CD4-positive, alpha-beta T cell treated with Interleukin-12 subunit alpha and Interleukin-12 subunit beta, for 1 hour (primary cell): ENCODE results near the gene NLRC3.
"Not testable (repeated sequence)": the region's sequence is repeated elsewhere in the genome, so short reads cannot be mapped to it uniquely, and the experiment has no call there.

Experiments
- DNase-seq: peaks from one replicate; pipeline ENCODE4 v3.0.0-alpha.2; 2020

NLRC3 gene

GRCh38 chr16:3510416-3510815 is 66.8 kb downstream of the NLRC3 start:
- DNase-seq = no peak

GRCh38 chr16:3509470-3509928 is 67.7 kb downstream of the NLRC3 start:
- peak; percentile 75 for DNase-seq

GRCh38 chr16:3508736-3509135 is 68.5 kb downstream of the NLRC3 start:
- no peak for DNase-seq

GRCh38 chr16:3503523-3503922 is 73.7 kb downstream of the NLRC3 start:
- DNase-seq = peak; percentile 74

- no peak for DNase-seq
Measured at GRCh38 chr16:3501783-3502400, 75.3 kb downstream of the NLRC3 start.

- DNase-seq = not testable (repeated sequence)
Measured at GRCh38 chr16:3501412-3501761, 75.8 kb downstream of the NLRC3 start.

GRCh38 chr16:3498988-3499387 is 78.2 kb downstream of the NLRC3 start:
- DNase-seq = no peak

GRCh38 chr16:3497771-3498170 is 79.4 kb downstream of the NLRC3 start:
- DNase-seq = no peak

- no peak for DNase-seq
Measured at GRCh38 chr16:3496386-3496785, 80.8 kb downstream of the NLRC3 start.

- no peak for DNase-seq
Measured at GRCh38 chr16:3495176-3495575, 82.0 kb downstream of the NLRC3 start, which contains the start of gene C16orf90. C16orf90 (minus strand) TSS chr16:3495489; CDS start chr16:3495421, 68 bp downstream.

GRCh38 chr16:3494386-3494973 is 82.7 kb downstream of the NLRC3 start:
- no peak for DNase-seq

GRCh38 chr16:3492356-3492755 is 84.8 kb downstream of the NLRC3 start:
- no peak for DNase-seq

- DNase-seq = no peak
Measured at GRCh38 chr16:3490911-3491629, 86.1 kb downstream of the NLRC3 start.
